Measurements from ENCODE around the gene HOXD9.

Gene HOXD9

DNA sequence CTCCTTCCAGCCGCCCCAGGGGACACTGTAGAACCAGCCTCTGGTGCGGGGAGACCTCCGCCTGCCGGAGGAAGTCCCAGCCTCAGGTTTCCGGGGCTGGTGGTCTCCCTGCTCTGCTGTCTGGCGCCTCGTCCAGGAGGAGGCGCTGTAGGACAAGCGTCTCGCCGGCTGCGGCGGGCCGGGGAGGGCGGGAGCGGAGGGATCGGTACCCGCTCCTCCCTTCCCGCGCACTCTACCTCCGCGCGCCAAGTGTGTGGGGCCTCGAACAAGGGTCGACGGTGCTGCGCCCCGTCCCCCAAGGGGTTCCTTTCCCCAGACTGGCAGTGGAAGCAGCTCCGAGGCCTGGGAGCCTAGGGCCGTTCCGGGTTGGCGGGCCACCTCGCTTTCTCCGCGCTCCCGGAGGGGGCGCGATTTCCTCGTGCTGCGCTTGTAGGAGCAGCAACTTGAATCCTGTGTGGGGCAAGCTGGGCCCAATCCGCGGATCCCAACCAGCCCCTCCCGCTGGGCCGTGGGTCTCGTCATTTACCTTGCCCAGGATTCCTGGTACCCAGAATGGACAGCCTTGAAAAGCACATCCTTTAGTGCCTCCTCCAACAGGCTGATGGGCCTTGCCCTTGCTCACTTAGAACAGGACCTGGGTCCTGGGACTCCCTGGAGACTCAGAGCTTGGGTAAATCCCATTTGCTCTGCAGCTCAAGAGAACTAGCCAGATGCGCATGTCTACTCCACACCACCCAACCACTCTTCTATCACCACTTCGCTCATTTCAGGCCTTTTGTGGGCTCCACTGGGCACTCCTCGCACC lies 18.2 kb downstream of the HOXD9 start:
- peak; percentile 29 to 70 for DNase-seq

GRCh38 chr2:176142281-176142680 lies 19.8 kb downstream of the HOXD9 start:
- no peak for DNase-seq

DNA sequence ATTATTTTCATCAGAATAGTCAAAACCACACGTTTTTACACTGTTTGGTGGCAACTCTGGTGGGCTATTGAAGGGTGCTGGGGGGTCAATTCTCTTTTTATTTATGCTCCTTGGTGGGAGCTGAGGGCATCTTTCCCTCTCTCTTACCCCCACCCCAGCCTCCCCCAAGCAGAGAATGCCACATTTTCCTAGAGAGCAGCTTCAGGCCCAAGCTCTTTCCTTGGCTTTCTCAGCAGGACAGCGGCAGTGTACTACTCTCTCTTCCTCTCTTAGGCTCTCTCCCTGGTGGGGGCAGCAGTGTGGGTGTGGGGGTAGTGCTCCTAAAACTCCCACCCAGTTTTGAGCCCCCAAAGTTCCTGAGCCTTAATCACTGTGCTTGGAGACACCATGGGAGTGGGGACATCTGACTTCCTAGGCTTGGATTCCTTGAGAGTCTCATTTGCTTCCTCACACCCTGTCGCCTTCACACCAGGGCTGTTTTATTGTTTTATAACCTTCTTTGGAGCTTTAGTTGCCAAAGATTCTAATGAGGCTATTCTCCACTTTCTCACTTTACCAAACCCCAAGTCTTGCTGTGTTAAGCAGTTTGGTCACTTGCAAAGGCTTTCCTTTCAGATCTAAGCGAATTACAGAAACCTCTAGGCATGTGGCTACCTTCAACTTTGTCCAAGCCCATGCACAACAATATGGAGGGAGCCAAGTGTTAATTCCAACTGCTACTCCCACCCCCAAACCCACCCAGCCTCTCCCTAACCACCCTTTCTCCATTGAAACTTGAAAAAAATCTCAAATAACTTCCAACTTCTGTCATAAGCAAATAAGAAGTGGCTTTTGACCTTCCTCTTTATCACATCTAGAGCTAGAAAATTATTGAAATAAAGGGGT lies 22.8 kb downstream of the HOXD9 start:
- no peak for DNase-seq

GRCh38 chr2:176146101-176146500 lies 23.6 kb downstream of the HOXD9 start:
- DNase-seq = no peak

DNA sequence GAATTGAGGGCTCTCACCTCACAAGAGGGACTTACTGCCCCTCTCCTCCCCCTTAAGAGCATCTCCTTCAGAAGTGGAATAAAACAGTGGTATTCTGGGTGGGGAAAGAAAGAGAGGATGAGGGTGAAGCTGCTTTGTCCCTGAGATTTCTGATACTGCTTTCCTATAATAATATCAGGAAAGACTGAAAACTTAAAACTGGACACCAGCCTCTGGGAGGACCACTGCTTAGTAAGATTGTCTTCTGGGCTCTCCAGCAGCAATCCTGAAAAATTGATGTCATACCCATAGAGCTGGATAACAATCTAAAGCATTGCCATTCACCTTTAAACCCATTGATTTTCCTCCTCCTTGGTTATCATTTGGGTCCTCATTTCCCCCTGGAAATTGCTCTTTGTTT lies 24.1 kb downstream of the HOXD9 start:
- no peak for DNase-seq

- DNase-seq = no peak
These were observed 24.8 kb downstream of the HOXD9 start for GRCh38 chr2:176147210-176147799.

GRCh38 chr2:176147800-176148496 lies 25.4 kb downstream of the HOXD9 start:
- DNase-seq = no peak

DNA sequence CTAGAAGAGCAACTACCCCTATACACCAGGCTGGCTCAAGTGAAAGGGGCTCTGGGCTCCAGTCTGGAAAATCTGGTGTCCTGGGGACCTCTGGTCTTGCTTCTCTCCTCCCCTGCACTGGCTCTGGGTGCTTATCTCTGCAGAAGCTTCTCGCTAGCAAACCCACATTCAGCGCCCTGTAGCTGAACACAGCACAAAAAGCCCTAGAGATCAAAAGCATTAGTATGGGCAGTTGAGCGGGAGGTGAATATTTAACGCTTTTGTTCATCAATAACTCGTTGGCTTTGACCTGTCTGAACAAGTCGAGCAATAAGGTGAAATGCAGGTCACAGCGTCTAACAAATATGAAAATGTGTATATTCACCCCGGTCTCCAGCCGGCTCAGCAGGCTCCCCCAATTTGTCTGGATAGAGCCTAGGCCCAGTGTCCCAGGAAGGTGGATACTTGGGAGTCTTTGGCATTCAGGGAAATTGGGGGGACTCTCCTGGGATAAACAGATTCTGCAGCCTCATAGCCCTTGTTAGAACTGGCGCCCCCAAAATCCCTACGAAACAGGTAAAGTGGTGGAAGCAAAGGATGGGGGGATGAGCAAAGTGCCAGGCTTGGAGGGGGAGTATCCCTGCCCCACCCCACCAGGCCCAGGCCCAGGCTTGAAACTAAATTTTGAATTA lies 26.4 kb downstream of the HOXD9 start:
- no peak for DNase-seq

GRCh38 chr2:176149481-176149938 lies 27.0 kb downstream of the HOXD9 start:
- no peak for DNase-seq

- DNase-seq = no peak
These were observed 27.5 kb downstream of the HOXD9 start for GRCh38 chr2:176149939-176150583.

DNA sequence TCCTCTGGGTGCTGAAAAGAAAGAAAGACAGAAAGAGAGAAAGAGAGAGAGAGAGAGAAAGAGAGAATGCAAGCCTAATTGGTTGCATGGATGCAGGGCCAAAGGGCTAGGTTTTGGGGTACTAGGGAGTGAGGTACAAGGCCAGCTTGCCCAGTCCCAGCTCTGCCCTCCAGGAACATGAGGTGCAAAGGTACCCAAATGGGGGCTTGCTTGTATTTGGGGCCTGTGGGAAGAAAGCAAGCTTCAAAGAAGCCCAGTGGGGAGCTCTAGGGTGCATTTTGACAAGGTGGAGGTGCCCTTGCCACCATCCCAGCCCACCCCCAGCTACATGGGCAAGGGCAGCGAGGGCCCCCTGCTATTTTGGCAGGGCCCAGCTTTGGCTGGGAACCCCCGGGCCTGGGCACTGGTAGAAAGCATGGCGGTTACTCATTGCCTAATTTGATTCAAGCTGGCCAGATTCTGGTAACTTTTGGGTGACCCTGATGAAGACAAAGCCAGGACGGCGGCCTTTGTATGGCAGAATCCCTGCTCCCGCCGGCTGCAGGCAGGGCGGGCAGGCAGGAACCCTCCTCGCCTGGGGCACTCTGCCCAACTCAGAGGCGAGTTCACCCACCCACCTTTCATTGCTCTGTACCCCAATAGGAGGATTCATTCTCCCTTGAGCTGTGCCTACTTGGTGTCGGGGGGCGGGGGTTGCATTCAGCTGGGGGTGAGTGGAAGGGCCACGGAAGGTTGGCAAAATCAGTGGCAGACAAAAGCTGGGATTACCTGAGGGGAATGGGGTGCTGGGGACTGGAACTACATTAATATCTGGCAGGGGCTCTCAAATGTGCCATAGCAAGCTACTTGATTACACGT lies 28.3 kb downstream of the HOXD9 start:
- DNase-seq = no peak

DNA sequence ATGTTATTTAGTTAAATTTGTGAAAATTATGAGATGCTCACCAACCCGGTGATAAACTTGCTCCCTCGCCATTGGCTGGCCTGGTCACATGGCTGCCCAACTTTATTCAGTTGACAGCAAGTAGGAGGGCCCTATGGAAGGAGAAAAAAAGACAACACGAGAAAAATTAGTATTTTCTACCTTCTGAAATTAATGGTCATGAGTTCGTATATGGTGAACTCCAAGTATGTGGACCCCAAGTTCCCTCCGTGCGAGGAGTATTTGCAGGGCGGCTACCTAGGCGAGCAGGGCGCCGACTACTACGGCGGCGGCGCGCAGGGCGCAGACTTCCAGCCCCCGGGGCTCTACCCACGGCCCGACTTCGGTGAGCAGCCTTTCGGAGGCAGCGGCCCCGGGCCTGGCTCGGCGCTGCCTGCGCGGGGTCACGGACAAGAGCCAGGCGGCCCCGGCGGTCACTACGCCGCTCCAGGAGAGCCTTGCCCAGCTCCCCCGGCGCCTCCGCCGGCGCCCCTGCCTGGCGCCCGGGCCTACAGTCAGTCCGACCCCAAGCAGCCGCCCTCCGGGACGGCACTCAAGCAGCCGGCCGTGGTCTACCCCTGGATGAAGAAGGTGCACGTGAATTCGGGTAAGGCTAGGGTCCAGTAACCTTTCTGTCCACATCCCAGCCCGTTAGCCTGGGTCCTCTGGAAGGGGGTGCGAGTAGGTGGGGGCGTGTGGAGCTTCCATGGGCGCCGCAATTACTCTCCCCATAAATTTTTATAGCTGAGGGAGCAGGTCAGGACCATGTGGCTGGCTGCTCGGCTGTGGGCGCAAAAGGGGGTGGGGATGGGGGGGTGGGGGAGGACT lies 29.1 kb downstream of the HOXD9 start, which contains the start of gene HOXD4:
HOXD4 (plus strand) TSS at position 109 of the 846 bp plus-strand sequence; CDS start at position 193, 84 bp downstream.
- DNase-seq = no peak

DNA sequence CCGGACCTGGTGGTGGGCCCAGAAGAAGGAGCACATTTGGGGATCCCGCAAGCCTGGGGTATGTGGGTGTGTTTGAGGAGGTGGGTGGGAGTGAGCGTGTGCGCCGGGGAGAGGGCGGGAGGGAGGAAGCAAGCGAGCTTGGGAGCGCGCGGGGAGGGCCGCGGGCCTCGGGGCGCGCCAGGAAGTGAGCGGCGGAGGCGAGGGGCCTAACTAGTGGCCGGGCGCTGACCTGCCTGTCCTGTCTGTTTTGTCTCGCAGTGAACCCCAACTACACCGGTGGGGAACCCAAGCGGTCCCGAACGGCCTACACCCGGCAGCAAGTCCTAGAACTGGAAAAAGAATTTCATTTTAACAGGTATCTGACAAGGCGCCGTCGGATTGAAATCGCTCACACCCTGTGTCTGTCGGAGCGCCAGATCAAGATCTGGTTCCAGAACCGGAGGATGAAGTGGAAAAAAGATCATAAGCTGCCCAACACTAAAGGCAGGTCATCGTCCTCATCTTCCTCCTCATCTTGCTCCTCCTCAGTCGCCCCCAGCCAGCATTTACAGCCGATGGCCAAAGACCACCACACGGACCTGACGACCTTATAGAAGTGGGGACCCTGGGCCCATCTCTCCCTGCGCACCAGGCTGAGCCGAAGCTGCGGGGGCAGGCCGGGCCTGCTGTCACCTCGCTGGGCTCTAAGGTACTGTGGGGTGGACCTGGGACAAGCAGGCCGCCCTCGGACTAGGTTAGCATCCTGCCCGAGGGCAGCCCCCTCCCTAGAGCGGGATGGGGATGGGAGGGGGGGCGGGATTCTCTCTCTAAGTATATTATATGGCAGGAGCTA lies 30.0 kb downstream of the HOXD9 start:
- DNase-seq = no peak

- DNase-seq = no peak
These were observed 32.2 kb downstream of the HOXD9 start for GRCh38 chr2:176154576-176155252.

- no peak for DNase-seq
These were observed 33.0 kb downstream of the HOXD9 start for GRCh38 chr2:176155356-176156044.

DNA sequence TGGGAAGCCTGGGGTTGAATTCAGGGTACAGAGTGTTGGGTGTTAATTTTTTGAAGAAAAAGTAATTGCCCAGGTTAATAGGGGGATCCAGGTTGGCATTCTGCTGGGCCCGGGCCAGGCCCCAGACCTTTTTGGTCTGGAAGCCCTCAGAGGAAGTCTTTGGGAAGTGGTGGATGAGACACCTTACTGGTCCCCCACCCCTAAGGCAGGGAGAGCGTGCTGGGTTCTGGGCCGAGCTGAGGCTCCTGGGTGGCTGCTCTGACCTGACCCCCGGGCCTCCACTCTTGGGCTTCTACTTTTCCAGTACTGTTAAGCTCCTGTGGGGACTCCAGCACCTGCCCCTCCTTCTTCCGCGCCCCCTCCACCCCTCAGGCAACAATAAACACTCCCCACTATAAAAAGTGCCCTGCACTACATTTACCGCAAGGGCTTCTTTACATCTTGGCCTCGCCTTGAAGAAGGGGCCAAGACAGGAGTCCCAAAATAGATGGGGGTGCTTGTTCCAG lies 33.8 kb downstream of the HOXD9 start:
- no peak for DNase-seq

All from hippocampal formation (tissue), 2 donors.